ENCODE results near the gene PCBP3.
"Not testable (repeated sequence)": the region's sequence is repeated elsewhere in the genome, so short reads cannot be mapped to it uniquely, and the experiment has no call there.

PCBP3 gene

DNA sequence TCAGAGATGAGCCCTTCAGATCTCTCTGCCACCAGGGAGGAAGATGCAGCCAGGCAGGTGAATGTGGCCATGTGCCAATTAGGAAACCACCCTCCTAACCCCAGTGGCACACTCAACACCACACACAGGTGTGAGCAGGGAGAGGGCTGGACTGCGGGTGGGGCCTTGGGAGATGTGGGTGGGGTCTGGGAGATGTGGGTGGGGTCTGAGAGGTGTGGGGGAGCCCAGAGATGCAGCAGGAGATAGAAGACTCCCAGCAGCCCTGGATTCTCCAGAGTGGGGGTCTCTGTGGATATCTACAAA, 294.9 kb downstream of the PCBP3 start:
- no peak for DNase-seq

DNA sequence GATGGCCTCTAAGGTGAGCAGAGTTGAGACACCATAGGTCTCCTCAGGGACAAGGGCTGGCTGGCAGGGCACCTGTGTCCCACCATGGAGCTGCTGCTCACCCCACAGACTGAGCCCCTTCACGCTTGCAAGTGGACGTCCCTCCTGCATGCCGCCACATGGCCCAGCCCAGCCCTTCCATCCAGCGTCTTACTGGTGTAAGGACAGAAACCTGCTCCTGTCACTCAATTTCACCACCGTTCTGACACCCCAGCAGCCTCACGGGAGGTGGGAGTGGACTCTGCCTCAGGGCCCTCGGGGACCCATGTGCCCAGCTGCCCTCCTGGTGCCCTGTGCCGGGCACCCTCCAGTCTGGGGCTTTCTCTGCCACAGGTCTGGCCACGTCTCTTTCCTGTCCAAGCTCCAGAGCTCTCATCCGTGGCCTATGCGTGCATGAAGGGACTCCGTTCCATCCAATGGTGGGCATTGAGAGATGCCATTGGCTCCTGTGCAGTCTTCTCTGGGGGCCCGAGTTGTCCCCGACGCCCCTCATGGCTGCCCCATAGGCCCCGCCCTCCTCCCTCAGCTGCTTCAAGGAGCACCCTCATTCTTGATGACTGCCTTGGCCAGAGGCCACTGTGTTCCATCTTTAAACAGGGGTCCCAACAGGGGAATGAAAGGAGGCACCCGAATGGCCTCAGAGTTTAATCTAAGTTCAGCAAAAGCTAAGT, 295.4 kb downstream of the PCBP3 start:
- no peak for DNase-seq

DNA sequence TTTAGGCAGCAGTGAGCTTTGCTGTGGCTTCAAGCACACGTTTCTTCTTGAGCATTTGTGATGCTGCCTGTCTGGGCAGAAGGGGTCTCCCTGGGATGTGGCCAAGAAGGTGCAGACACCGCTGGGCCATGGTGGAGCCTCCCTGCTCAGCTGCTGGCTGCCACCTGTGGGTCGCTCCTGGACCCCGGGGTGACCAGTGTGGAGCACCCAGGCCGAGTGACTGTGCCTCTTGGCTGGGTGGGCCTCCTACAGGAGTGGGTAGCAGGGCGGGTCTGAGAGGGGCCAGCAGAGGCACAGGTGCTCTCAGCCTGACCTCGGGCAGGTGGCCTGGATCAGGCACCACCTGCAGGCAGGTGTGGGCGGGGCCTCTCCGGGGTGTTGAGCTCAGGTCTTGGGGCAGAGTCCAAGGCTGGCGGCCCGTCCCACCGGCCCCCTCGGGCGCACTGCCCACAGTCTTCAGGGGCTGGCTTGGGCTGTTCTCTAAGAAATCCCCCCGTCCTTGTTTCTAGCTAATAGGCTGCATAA, 296.1 kb downstream of the PCBP3 start:
- DNase-seq: no peak

DNA sequence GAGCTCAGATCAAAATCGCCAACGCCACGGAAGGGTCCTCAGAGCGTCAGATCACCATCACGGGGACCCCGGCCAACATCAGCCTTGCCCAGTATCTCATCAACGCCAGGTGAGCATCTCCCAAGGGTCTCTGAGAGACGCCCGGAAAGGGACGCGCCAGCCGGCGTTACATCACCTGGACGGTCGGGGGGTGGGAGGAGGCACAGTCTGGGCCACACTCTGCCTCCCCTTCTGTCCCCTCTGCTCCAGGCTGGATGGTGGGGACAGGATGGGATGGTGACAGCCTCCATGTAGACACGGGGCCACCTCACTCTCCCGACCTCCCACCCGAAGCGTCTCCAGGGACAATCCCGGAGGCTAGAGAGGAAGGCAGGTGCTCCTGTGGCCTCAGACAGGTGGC, 296.6 kb downstream of the PCBP3 start:
- DNase-seq: no peak

DNA sequence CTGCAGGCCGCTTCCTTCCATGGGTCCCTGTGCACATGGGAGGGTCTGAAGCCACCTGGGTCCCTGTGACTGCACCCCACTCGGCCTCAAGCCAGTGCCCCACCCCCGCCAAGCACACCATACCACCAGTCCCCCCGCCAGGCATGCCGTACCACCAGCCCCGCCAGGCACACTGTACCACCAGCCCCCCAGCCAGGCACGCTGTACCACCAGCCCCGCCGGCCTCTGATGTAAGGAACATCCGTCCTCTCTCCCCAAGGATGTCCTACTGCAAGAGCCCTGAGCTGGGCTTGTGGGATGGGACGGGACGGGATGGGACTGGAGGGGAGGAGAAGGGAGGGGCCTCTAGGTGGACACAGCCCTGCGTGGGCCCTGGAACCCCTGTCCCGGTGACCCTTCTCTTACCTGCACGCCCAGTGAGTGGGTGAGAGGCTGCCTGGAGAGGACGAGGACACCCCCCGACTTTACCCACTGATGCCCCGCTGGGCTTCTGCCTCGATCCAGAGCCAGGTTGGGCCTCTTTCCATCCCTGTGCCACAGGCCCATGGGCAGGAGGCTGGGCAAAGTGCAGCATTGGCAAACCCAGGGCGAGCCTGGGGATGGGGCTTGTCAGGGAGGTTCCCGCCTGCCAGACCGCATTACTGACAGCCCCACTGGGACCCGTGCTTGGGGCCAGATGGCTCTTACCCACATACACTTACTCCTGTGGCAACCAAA, 297.3 kb downstream of the PCBP3 start:
- DNase-seq: no peak

DNA sequence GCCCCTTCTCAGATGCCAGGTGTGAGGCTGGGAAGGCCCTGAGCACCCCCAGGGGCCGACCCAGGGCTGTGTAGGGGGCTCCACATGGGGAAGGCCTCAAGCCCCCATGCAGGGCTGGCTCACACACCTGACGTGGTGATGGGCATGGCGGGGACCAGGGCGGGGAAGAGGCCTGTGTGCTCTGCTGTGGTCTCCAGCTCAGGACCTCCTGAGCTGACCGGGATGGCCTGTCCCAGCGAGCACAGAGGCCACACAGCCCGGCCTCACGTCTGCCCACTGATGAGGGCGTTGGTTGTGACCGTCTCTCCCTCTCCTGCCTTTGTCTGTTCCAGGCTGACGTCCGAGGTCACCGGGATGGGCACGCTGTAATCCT, 297.8 kb downstream of the PCBP3 start:
- no peak for DNase-seq

DNA sequence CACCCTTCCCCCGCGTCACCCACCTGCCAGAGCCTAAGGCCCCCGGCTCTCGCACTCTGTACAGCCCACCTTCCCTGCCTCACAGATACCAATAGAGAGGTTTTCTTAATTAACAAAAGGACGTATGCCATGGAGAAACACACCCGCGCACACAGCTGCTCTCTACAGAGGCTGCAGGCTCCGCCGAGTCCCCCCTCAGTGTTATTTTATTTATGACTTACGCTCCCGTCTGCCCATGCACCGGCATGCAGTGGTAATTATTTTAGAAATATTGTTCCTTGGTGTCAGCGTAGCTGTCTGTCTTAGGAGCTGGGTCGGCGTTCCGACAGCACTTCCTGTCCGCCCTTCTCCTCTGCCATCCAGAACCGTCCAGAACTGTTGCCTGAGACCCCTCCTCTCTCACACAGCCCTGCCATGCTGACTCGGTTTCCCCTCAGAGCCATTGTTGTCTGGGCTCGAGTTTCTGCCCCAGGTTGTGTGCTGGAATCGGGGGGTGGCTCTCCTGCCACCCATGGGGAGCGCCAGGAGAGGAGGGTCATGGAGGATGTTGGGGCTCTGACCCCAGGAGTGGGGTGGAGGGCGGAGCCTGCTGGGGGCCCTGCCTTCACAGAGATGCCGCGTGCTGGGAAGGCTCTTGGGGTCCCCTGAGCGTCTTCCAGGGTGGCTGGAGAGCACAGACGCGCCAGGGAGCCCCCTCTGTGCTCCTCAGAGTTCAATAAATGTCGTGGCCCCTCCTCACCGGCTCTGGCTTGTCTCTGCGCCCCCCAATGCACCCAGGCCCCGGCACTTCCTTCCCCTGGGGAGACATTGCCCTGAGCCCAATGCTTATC, 298.4 kb downstream of the PCBP3 start:
- no peak for DNase-seq

DNA sequence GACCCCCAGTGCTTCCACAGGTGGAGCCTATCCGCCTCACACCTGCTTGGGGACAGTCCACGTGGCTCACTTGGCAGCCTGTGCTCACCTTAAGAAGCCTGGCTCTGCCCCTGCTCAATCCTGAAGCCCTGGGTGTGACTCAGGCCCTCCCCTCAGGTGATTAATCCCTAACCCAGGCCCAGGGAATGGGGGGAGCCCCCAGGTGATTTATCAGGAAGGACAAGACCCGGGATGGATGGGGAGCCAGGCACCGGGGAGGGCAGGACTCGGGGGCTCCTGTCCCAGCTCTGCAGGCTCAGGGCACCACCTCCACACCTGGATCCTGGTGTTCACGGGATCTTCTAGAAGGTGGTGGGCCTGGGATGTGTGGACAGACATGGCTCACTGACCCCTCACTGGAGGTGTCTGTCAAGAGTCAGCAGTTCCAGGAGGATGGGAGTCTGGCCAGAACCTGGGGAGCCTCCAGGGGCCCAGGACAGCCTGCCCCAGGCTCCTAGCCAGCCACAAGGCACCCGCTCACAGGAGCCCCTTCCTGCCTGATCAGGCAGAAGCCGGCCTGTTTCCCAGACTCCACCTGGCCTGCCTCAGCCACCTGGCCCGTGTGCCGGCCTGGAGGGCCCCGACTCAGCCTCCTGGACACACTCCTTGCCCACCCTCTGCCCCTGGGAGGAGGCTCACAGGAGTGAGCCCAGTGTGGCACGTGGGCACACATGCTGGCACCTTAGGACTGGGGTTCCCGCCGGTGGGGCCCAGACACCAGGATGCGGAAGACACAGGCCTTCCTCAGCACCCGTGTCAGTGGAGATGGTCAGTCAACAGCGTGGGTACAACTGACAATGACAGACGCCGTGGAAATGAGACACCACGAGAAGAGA, 299.5 kb downstream of the PCBP3 start:
- DNase-seq: no peak

DNA sequence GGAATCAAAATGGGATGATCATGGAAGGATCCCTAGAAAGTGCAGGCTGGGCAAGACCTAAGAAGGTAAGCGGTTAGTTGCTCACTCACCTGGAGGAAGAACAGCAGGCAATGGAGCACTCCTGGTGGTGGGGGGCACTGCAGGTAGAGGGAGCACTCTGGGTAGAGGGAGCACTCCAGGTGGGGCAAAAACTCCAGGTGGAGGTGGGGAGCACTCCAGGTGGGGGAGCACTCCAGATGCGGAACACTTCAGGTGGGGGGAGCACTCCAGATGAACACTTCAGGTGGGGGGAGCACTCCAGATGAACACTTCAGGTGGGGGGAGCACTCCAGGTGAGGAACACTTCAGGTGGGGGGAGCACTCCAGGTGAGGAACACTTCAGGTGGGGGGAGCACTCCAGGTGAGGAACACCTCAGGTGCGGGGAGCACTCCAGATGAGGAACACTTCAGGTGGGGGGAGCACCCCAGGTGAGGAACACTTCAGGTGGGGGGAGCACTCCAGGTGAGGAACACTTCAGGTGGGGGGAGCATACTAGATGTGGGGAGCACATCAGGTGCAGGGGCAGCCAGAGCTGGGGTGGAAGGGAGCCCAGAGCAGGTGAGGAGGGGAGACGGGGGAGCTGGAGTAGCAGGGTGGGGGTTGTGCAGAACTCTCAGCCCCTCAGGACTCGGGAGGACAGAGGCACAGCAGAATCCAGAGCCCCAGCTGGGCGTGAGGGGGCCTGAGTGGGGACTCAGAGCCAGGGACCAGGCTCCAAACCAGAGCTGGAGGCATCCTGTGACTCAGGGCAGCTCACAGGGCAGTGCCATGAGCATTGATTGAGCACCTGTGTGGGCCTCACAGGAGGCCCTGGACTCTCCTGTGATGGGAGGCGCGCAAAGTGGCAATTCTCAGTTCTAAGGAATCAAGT, 300.4 kb downstream of the PCBP3 start:
- no peak for DNase-seq

DNA sequence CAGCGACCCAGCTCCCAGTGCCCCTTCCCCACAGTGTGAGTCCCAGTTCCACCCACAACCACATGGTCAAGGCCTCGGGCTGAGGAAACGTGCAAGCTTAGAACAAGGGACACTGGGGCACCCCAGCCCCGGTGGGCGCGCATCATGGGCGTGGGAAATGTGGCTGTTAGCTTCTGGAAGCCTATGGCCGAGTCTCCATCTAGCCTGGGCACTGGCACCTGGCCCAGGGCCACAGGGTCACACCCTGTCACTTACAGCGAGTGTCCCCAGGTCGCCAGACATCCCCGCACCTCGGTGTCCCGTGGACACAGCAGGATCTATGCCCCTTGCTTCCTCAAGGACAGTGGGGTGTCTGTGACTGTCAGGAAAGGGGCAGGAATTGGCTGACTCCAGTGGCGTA, 301.1 kb downstream of the PCBP3 start:
- DNase-seq: no peak

DNA sequence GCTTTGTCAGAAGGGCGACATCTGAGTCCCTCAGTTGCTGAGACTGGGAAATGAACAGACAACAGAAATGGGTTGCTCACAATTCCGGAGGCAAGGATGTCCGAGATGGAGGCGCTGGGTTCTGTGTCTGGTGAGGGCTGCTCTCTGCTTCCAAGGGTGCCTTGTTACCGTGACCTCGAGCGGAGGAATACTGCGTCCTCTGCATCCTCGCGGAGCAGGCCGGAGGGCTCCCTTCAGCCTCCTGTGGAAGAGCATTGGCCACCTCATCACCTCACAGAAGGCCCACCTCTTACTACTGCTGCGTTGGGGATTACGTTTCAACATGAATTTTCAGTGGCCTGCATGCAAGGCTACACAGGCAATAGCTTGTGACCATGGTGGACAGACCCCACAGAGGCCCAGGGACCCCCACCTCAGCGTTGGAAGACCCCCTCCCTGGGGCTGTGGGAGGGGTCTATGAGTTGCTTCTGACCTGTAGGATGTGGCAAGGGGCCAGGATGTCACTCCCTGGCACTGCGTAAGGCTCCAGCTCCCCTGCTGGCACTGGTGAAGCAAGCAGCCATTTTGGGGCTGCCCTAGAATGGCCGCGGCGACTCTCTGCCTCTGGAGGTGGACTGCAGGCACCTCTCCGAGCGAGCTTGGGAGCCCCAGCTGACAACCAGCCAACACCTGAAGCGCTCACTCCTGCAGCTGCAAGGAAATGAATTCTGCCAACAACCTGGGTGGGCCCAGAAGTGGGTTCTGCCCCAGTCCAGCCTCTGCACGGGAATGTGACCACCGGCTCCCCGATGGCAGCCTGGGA, 301.7 kb downstream of the PCBP3 start:
- DNase-seq: no peak

DNA sequence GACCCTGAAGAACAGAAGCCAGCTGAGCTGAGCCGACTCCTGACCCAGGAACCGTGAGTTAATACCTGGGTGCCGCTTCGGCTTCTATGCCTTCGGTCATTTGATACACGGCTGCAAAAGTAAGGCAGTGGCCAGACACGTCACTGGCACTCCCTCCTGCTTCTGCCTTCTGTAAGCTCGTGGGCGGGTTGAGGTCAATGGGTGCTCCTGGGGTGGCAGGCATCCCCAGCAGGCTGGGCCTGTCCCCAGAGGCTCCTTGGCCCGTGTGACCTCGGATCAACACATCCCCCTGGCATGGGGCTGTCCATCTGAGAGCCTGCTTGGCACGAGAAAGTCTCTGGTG, 302.3 kb downstream of the PCBP3 start:
- no peak for DNase-seq

GRCh38 chr21:45947296-45947695, 303.8 kb downstream of the PCBP3 start:
- no peak for DNase-seq

GRCh38 chr21:45947716-45948255, 304.3 kb downstream of the PCBP3 start:
- DNase-seq: no peak

GRCh38 chr21:45948576-45949141, 305.1 kb downstream of the PCBP3 start:
- no peak for DNase-seq

- DNase-seq: no peak
Observed at GRCh38 chr21:45949928-45950739, 306.6 kb downstream of the PCBP3 start.

GRCh38 chr21:45950740-45951515, 307.4 kb downstream of the PCBP3 start:
- DNase-seq: no peak

DNA sequence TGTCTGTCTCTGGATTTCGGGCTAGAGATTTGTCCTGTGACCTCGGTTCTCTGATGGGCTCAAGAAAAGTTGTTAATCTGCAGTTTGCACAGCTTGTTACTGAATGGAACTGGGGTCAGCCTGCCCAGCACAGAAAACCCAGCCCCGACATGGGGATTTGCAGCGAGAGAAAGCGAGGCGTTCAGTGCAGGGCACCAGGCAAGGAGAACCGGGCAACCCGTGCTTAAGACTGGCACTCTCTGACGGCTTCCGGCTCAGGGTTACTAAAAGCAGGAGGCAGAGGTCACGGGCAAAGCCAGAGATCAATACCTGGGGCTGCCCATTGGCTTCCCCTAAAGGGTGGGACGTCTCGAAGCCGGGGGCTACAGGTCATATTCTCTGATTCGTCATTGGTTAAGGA, 308.2 kb downstream of the PCBP3 start:
- DNase-seq: no peak

GRCh38 chr21:45952527-45952926, 309.0 kb downstream of the PCBP3 start:
- DNase-seq: not testable (repeated sequence)

Data from activated effector memory CD4-positive, alpha-beta T cell treated with anti-CD3 and anti-CD28 coated beads, Interleukin-2, amount 50 U/mL, for 16 hours (primary cell).